ENCODE data around the gene NGEF. TPM values are rescaled to one million over a fixed set of nuclear protein-coding genes. Genes with fewer than 3 reads are reported as not detected.

The NGEF gene
- total and polyA plus RNA-seq, 10 of the 15 experiments (the other 5 are each of a cell fraction or from before 2014, with no cell fraction given) = 0.12 TPM; not detected in 9

DNA sequence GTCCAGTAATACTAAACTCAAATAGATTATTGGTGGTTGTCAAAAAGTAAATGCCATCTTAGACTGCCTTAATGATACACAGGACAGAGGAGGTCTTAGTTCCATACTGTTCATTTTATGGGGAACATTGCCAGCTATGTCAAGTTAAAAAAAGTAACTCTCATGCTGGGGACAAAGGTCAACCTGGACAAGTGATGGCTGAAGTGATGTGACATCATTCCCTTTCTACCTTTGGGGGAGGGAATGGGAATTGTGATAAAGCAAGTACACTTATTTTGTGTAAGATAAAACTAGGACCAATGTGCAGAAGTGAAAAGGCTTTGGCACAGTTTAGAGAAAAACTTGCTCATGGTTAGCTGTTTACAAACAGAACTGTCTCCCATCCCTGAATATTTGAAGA is 167.0 kb downstream of the NGEF start:
- TF ChIP-seq SREBF1 (IDR thresholded peaks at IDR 0.05; ENCODE audit: low read length) (no peak), CBX5 (IDR thresholded peaks at IDR 0.05; ENCODE audit: low read depth) (no peak), TAF1 (IDR thresholded peaks at IDR 0.05; ENCODE audit: borderline replicate concordance, low read depth, low read length) (no peak), EGR1 (IDR thresholded peaks at IDR 0.05; ENCODE audit: borderline replicate concordance in 1 of 2, low read depth in 2 of 2, low read length in 2 of 2) (no peak), MEF2B (IDR thresholded peaks at IDR 0.05; ENCODE audit: partially characterized antibody, poor library complexity, severe bottlenecking) (no peak), EED (IDR thresholded peaks at IDR 0.05; ENCODE audit: low read depth) (no peak), SMC3 (IDR thresholded peaks at IDR 0.05; ENCODE audit: borderline replicate concordance, low read length) (no peak), POLR2A (IDR thresholded peaks at IDR 0.05; ENCODE audit: low read depth, low read length) (no peak), CHD4 (IDR thresholded peaks at IDR 0.05) (no peak), SMAD5 (IDR thresholded peaks at IDR 0.05; ENCODE audit: low read depth) (no peak), STAT1 (conservative IDR thresholded peaks at IDR 0.05) (no peak)
- TF ChIP-seq, protein P1, sequence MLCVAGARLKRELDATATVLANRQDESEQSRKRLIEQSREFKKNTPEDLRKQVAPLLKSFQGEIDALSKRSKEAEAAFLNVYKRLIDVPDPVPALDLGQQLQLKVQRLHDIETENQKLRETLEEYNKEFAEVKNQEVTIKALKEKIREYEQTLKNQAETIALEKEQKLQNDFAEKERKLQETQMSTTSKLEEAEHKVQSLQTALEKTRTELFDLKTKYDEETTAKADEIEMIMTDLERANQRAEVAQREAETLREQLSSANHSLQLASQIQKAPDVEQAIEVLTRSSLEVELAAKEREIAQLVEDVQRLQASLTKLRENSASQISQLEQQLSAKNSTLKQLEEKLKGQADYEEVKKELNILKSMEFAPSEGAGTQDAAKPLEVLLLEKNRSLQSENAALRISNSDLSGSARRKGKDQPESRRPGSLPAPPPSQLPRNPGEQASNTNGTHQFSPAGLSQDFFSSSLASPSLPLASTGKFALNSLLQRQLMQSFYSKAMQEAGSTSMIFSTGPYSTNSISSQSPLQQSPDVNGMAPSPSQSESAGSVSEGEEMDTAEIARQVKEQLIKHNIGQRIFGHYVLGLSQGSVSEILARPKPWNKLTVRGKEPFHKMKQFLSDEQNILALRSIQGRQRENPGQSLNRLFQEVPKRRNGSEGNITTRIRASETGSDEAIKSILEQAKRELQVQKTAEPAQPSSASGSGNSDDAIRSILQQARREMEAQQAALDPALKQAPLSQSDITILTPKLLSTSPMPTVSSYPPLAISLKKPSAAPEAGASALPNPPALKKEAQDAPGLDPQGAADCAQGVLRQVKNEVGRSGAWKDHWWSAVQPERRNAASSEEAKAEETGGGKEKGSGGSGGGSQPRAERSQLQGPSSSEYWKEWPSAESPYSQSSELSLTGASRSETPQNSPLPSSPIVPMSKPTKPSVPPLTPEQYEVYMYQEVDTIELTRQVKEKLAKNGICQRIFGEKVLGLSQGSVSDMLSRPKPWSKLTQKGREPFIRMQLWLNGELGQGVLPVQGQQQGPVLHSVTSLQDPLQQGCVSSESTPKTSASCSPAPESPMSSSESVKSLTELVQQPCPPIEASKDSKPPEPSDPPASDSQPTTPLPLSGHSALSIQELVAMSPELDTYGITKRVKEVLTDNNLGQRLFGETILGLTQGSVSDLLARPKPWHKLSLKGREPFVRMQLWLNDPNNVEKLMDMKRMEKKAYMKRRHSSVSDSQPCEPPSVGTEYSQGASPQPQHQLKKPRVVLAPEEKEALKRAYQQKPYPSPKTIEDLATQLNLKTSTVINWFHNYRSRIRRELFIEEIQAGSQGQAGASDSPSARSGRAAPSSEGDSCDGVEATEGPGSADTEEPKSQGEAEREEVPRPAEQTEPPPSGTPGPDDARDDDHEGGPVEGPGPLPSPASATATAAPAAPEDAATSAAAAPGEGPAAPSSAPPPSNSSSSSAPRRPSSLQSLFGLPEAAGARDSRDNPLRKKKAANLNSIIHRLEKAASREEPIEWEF (IDR thresholded peaks at IDR 0.05; ENCODE audit: insufficient replicate concordance, low read depth, low read length) = no peak
- no peaks in the 10 kb centered on the region for H3K4me1 ChIP-seq (ENCODE audit: control insufficient read depth, insufficient read depth, low read length)
- no peak overlapping the region for H3K27ac ChIP-seq (ENCODE audit: control insufficient read depth, insufficient read depth)
- no peak overlapping the region for H2AFZ ChIP-seq (ENCODE audit: control insufficient read depth, low read depth, low read length)
- intact Hi-C loops (cut with micrococcal nuclease; ENCODE audit: unreplicated experiment) (no loop called here), in situ Hi-C loops (cut with MboI) (no loop called here)
- FAIRE-seq (no peak), DNase-seq (ENCODE audit: low read depth, low spot score) (no peak), ATAC-seq (no peak)
- ChIA-PET CTCF (no interaction called here), SMC1A (ENCODE audit: uncharacterized antibody, unreplicated experiment) (no interaction called here), RAD21 (ENCODE audit: unreplicated experiment) (no interaction called here), POLR2A (no interaction called here)
- H3K9ac ChIP-seq (ENCODE audit: control insufficient read depth, insufficient read depth, low read length) = no peak overlapping the region
- H3K4me3 ChIP-seq = no peak overlapping the region
- peaks cover 9 to 23% of the 10 kb centered on the region in 2 experiments; a peak in 3 of 4 replicates for H3K36me3 ChIP-seq (ENCODE audit: control insufficient read depth in 2 of 2, insufficient read depth in 2 of 2, low read length in 1 of 2)
- no peaks in the 10 kb centered on the region for H3K27me3 ChIP-seq (replicated peaks in 1 of 2; ENCODE audit: control insufficient read depth in 2 of 2, insufficient read depth in 2 of 2, low read length in 1 of 2)
- no peaks in the 10 kb centered on the region for H3K79me2 ChIP-seq (ENCODE audit: control insufficient read depth, insufficient read depth, low read length)
- no peaks in the 10 kb centered on the region for H4K20me1 ChIP-seq (ENCODE audit: control insufficient read depth, insufficient read depth)
- H3K9me3 ChIP-seq (replicated peaks; ENCODE audit: control insufficient read depth, insufficient read depth, low read length) = no peaks in the 10 kb centered on the region
- no peak overlapping the region for H3K4me2 ChIP-seq (ENCODE audit: control insufficient read depth, insufficient read depth)
- BruUV-seq (replicated peaks) = no TSS peak
